MM.1S (cell line): ENCODE measurements around the gene SERPINB1.

ENCODE experiments used
- DNase-seq: peaks from one replicate; pipeline ENCODE4 v3.0.0-alpha.2; 2015
- H2AFZ ChIP-seq: fragments of 300-600 bp; sonication (generic); 2 replicates; pipeline ENCODE4 v1.6.0; 2016; ENCODE audit warnings: antibody characterized with exemption, low read length
- H3F3A ChIP-seq: fragments of 300-600 bp; sonication (generic); 2 replicates; pipeline ENCODE4 v1.6.1; 2016; ENCODE audit warnings: mild to moderate bottlenecking, antibody characterized with exemption, low read length, moderate library complexity, mixed read lengths; ENCODE audit not compliant: insufficient read depth
- H3K27ac ChIP-seq: fragments of 300-600 bp; sonication (generic); 2 replicates; pipeline ENCODE4 v1.5.1; 2016; ENCODE audit warnings: mild to moderate bottlenecking, low read length
- H3K27me3 ChIP-seq: fragments of 300-600 bp; sonication (generic); replicated peaks from 2 replicates; pipeline ENCODE4 v1.6.0; 2016; ENCODE audit warnings: low read length; ENCODE audit not compliant: insufficient read depth
- H3K36me3 ChIP-seq: fragments of 300-600 bp; sonication (generic); replicated peaks from 2 replicates; pipeline ENCODE4 v1.6.1; 2016; ENCODE audit warnings: mild to moderate bottlenecking, low read length, mixed read lengths; ENCODE audit not compliant: insufficient read depth
- H3K4me1 ChIP-seq: fragments of 300-600 bp; sonication (generic); 2 replicates; pipeline ENCODE4 v1.6.1; 2016; ENCODE audit warnings: low read length, mixed read lengths
- H3K4me2 ChIP-seq: fragments of 300-600 bp; sonication (generic); 2 replicates; pipeline ENCODE4 v1.6.0; 2016; ENCODE audit warnings: low read depth, low read length
- H3K4me3 ChIP-seq: fragments of 300-600 bp; sonication (generic); 2 replicates; pipeline ENCODE4 v1.5.1; 2016; ENCODE audit warnings: low read length, mixed read lengths
- H3K79me2 ChIP-seq: fragments of 300-600 bp; sonication (generic); 2 replicates; pipeline ENCODE4 v1.6.1; 2016; ENCODE audit warnings: mixed run types, low read length, mixed read lengths
- H3K9ac ChIP-seq: fragments of 300-600 bp; sonication (generic); 2 replicates; pipeline ENCODE4 v1.6.1; 2016; ENCODE audit warnings: low read length, mixed read lengths
- H3K9me2 ChIP-seq: fragments of 300-600 bp; sonication (generic); replicated peaks from 2 replicates; pipeline ENCODE4 v1.6.1; 2016; ENCODE audit warnings: mild to moderate bottlenecking, low read length, mixed read lengths; ENCODE audit not compliant: insufficient read depth
- H3K9me3 ChIP-seq: fragments of 300-600 bp; sonication (generic); replicated peaks from 2 replicates; pipeline ENCODE4 v1.6.1; 2016; ENCODE audit warnings: mild to moderate bottlenecking, low read length, mixed read lengths; ENCODE audit not compliant: insufficient read depth
- H4K20me1 ChIP-seq: fragments of 300-600 bp; sonication (generic); 2 replicates; pipeline ENCODE4 v1.6.1; 2016; ENCODE audit warnings: mild to moderate bottlenecking, low read length, moderate library complexity, mixed read lengths; ENCODE audit not compliant: insufficient read depth
- EZH2 ChIP-seq: fragments of 300-600 bp; sonication (generic); optimal IDR thresholded peaks from 2 replicates; pipeline ENCODE3; 2017; ENCODE audit warnings: low read depth, mild to moderate bottlenecking, antibody characterized with exemption, low read length, mixed read lengths
- EZH2phosphoT487 ChIP-seq: fragments of 300-600 bp; sonication (generic); IDR thresholded peaks from 2 replicates; pipeline ENCODE4 v1.6.1; 2018; ENCODE audit warnings: antibody characterized with exemption, low read length
- TF ChIP-seq, protein P1 (sequence below): fragments of 300-600 bp; sonication (generic); IDR thresholded peaks from 2 replicates; pipeline ENCODE4 v1.5.1; 2016; ENCODE audit warnings: antibody characterized with exemption, low read length, mixed read lengths

The SERPINB1 gene

DNA sequence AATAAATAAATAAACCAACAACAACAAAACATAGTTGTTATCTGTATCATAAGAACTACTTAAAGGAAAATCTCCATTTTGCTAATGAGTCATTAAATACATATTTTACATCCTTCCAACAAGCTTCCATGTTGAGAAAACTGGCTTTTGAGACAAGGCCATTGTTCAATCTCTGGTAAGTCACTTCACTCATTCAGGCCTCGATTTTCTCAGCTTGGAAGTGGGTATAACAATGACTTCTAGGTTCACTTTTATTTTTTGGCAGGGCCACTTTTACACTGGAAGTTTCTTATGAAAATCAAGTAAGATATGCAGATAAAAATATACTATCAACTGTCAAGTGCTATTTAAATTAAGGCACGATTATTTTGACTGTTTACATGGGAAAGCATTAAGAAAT, 46.5 kb downstream of the SERPINB1 start:
- Histone ChIP-seq H3K27ac (no peak overlapping the region), H3K27me3 (no peaks in the 10 kb centered on the region), H3K4me1 (no peaks in the 10 kb centered on the region), H3K36me3 (no peaks in the 10 kb centered on the region), H3K79me2 (no peaks in the 10 kb centered on the region), H3K4me3 (no peak overlapping the region), H3F3A (no peaks in the 10 kb centered on the region), H4K20me1 (no peaks in the 10 kb centered on the region), H3K9me3 (no peaks in the 10 kb centered on the region), H2AFZ (no peak overlapping the region), H3K9me2 (no peaks in the 10 kb centered on the region), H3K9ac (no peak overlapping the region), H3K4me2 (no peak overlapping the region)
- TF ChIP-seq, protein P1, sequence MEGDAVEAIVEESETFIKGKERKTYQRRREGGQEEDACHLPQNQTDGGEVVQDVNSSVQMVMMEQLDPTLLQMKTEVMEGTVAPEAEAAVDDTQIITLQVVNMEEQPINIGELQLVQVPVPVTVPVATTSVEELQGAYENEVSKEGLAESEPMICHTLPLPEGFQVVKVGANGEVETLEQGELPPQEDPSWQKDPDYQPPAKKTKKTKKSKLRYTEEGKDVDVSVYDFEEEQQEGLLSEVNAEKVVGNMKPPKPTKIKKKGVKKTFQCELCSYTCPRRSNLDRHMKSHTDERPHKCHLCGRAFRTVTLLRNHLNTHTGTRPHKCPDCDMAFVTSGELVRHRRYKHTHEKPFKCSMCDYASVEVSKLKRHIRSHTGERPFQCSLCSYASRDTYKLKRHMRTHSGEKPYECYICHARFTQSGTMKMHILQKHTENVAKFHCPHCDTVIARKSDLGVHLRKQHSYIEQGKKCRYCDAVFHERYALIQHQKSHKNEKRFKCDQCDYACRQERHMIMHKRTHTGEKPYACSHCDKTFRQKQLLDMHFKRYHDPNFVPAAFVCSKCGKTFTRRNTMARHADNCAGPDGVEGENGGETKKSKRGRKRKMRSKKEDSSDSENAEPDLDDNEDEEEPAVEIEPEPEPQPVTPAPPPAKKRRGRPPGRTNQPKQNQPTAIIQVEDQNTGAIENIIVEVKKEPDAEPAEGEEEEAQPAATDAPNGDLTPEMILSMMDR, result no peak
- TF ChIP-seq EZH2 (no peak), EZH2phosphoT487 (no peak)
- no peak for DNase-seq

DNA sequence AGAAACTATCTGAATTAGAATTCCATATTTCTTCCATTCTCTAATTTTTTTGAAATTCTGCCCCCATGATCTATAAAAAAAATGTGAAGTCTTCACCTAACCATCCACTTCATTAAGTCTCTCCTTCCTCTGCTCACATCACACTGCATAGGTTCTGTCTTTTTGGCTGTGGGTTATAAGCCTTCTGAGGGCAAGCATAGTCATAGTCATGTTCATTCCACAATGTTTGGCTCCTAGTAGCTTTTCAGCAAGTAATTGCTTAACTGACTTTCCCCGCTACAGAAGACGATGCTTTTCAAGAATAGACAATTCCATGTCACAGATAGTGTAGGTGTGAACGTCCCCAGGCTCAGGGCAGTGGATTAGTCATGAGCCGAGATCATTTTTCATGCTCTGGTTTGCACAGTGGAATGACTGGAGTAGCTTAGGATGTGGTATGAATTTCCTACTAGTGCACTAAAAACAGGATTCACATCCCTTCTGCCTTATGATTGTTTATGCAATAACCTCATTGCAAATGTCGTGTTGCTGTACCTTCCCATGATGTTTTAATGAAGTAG, 47.4 kb downstream of the SERPINB1 start:
- H3K27me3 ChIP-seq, result no peaks in the 10 kb centered on the region
- DNase-seq, result no peak
- no peaks in the 10 kb centered on the region for H3K36me3 ChIP-seq
- H3K4me3 ChIP-seq, result no peak overlapping the region
- no peak overlapping the region for H2AFZ ChIP-seq
- H3K4me1 ChIP-seq, result no peaks in the 10 kb centered on the region
- no peaks in the 10 kb centered on the region for H3K79me2 ChIP-seq
- H3K27ac ChIP-seq, result no peak overlapping the region
- H3K9ac ChIP-seq, result no peak overlapping the region
- H3K9me3 ChIP-seq, result no peaks in the 10 kb centered on the region
- no peak for TF ChIP-seq EZH2
- no peaks in the 10 kb centered on the region for H3F3A ChIP-seq
- no peaks in the 10 kb centered on the region for H3K9me2 ChIP-seq
- H3K4me2 ChIP-seq, result no peak overlapping the region
- no peaks in the 10 kb centered on the region for H4K20me1 ChIP-seq

DNA sequence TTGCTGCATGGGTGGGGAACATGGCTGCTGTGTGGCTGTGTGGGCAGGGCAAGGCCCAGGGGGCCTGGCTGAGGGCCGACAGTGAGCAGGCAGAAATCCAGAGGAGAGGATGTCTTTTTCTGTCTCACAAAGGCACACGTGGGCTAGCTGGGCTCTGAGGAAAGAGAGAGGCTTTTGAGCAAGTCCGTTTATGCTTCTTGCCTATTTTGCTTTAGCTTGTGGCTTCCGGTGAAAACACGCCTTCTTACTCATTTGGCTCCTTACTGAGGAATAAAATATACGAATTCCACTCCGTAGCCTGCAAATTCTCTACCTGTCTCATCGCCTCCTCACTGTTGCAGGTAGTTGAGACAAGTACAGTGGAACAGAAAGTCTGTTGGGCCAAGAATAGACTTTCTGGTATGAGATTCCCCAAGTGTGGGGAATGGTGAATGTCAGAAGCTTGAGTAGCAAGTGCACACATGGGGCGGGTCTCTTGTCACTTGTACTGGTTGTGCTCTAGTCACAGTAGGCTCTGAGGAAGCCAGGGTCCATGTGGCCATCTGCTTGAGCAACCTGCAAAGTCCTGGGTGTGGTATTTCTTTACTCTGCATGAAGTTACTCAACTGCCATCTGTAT, 48.0 kb downstream of the SERPINB1 start:
- no peaks in the 10 kb centered on the region for H3K36me3 ChIP-seq
- H2AFZ ChIP-seq, result no peak overlapping the region
- TF ChIP-seq, protein P1, result no peak
- no peak for TF ChIP-seq EZH2phosphoT487
- no peak for TF ChIP-seq EZH2
- no peaks in the 10 kb centered on the region for H3F3A ChIP-seq
- H3K9ac ChIP-seq, result no peak overlapping the region
- no peak for DNase-seq
- no peak overlapping the region for H3K4me2 ChIP-seq
- no peak overlapping the region for H3K27ac ChIP-seq
- H3K4me1 ChIP-seq, result no peaks in the 10 kb centered on the region
- no peaks in the 10 kb centered on the region for H3K9me2 ChIP-seq
- H3K79me2 ChIP-seq, result no peaks in the 10 kb centered on the region
- H4K20me1 ChIP-seq, result no peaks in the 10 kb centered on the region
- no peaks in the 10 kb centered on the region for H3K27me3 ChIP-seq
- H3K9me3 ChIP-seq, result no peaks in the 10 kb centered on the region
- no peak overlapping the region for H3K4me3 ChIP-seq
